Stimulated activated naive CD4-positive, alpha-beta T cell treated with Interleukin-2 at 50 U/mL for 16 hours (primary cell): ENCODE data around the gene TNFRSF18.

Experiments used
- DNase-seq: peaks from one replicate; lab custom pipeline; 2025; lab: John Stamatoyannopoulos, UW

The TNFRSF18 gene

GRCh38 chr1:1164701-1165451, 41.5 kb downstream of the TNFRSF18 start:
- no peak for DNase-seq

GRCh38 chr1:1164361-1164700, 42.1 kb downstream of the TNFRSF18 start:
- DNase-seq: no peak

GRCh38 chr1:1163538-1164070, 42.8 kb downstream of the TNFRSF18 start:
- DNase-seq: no peak

GRCh38 chr1:1162597-1163537, 43.5 kb downstream of the TNFRSF18 start:
- DNase-seq: no peak

- DNase-seq: no peak
Observed at GRCh38 chr1:1161683-1162079, 44.7 kb downstream of the TNFRSF18 start.

DNA sequence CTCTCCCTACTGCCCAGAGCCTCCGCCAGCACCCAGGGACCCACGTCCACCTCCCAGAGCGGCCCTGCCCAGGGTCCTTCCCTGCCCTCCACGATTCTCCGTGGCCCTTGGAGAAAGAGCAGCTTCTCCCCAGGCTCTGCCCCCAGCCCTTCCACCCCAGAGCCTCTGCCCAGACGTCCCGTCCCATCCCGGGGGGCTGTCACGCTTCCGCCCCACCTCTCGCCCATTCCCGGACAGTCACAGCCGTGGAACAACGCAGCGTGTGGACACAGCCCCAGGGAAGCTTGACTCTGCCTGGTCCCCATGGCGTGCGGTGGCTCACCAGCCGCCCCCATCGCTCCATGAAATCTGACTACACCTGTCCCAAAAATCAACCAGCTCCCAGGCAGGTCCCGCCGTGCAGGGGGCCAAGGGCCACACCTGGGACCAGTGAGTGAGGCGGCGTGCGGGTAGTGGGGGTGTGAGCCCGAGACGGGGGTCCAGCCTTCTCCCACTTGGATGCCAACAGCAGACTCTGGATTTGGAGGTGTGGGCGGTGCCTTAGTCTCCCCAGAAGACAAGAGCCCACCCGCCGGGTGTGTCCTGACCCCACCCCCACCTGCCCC, 45.2 kb downstream of the TNFRSF18 start:
- DNase-seq: no peak

GRCh38 chr1:1160281-1160930, 46.0 kb downstream of the TNFRSF18 start:
- DNase-seq: no peak

DNA sequence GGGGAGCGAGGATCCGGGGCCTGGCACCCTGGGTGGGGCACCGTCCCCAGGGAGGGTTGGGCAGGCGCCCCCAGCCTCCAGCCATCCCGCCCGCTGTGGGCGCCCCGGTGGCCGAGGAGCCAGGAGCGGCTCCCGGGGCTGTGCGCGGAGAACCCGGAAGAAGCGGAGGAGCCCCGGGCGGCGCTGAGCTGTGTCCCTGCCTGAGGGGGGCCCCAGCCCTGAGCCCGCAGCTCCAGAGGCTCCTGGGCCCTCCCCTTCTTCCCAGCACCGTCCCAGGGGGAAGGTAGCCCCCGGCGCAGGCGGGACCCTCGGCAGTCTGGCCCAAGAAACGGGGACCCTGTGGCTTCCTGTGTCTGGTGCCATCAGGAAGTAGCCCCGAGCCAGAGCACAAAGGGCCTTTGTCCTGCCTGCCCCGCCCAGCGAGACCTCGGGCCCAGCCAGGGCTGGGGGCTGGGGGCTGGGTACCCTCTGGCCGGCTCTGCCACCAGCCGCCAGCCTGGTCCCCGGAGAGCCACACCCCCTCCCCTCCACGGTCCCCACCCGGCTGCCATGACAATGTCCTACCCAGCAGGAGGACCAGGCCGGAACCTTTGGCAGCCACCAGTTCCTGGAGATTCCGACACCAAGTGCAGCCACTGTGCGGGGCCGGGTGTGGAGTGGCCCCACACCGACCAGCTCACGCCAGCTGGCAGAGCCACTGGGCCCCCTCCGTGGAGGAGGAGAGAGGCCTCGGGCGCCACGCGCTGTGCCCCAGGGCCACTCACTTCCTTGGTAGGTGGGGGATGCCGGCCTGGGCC, 48.3 kb downstream of the TNFRSF18 start:
- peak; percentile 16 for DNase-seq

DNA sequence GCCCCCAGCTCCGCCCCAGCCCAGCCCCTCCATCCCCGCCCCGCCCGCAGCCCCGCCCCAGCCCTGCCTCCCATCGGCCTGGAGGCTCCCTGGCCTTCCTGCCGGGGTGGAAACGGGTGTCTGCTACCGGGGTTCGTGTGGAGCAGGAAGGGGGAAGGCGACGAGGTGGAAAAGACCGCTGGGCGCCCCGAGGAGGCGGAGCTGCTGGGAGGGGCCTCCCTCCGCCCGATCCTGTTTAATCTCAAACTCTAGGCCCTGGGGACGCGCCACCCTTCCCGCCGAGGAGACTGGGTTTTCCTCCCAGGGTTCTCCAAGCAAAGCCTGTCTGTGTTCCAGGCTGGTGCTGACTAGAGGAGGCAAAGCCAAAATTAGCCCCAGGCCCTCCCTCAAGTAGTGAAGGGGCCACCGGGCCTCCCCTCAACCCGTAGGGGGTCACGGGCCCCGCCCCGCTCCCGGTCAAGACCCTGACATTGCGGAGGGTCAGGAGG, 48.9 kb downstream of the TNFRSF18 start:
- peak; percentile 60 for DNase-seq

- no peak for DNase-seq
Observed at GRCh38 chr1:1157033-1157365, 49.4 kb downstream of the TNFRSF18 start.

GRCh38 chr1:1156140-1157032, 50.0 kb downstream of the TNFRSF18 start:
- DNase-seq: no peak

- no peak for DNase-seq
Observed at GRCh38 chr1:1155258-1155657, 51.1 kb downstream of the TNFRSF18 start.

- DNase-seq: no peak
Observed at GRCh38 chr1:1153874-1154273, 52.5 kb downstream of the TNFRSF18 start.
